Measurements from ENCODE around the gene SPATA20. TPM values are rescaled to one million over a fixed set of nuclear protein-coding genes. Genes with fewer than 3 reads are reported as not detected.
A peak's percentile ranks its signal among the peaks of the same experiment; 100 is the strongest.

Gene SPATA20
- total and polyA plus RNA-seq, 2 of the 4 experiments (the other 2 are of a cell fraction) = 17.0 to 35.0 TPM

- dilution Hi-C loops (cut with HindIII; ENCODE audit: low sequenced_read_pairs, unreplicated experiment) (no loop called here), intact Hi-C loops (cut with micrococcal nuclease) (no loop called here), in situ Hi-C loops (cut with MboI; ENCODE audit: low sequenced_read_pairs) (loop anchor here (5.0 kb wide), 1 partner anchor 47 kb away; no protein-coding TSS in a partner anchor)
- no peak overlapping the region for H3K56ac ChIP-seq (ENCODE audit: extremely low read depth, insufficient read depth, low read length)
- WGBS, 2 experiments (ENCODE audit: extremely low coverage in 2 of 2, insufficient read length in 1 of 2) = 70% methylated on average over 2 of the region's 10 CpGs; no CpG with 5 or more reads in 1 of the 2 experiments
- H4K5ac ChIP-seq (ENCODE audit: low read depth, low read length) = no peak overlapping the region
- ChIA-PET CTCF (interaction anchor here (0.6 kb wide), 1 partner anchor 83 kb away, joined by 3 read pairs; no protein-coding TSS in a partner anchor), POLR2A (ENCODE audit: unreplicated experiment) (no interaction called here)
- no peak overlapping the region for H2AK5ac ChIP-seq (ENCODE audit: low read depth, low read length)
- no peak overlapping the region for H2AFZ ChIP-seq (replicated peaks; ENCODE audit: low read length, poor library complexity)
- H3K4me2 ChIP-seq (ENCODE audit: low read depth, low read length) = no peak overlapping the region
- no peaks in the 10 kb centered on the region for H3K9me1 ChIP-seq (ENCODE audit: insufficient read depth, low read length)
- peaks cover 83% of the 10 kb centered on the region for H3K27me3 ChIP-seq (ENCODE audit: control insufficient read depth, insufficient read depth, low read length)
- H4K91ac ChIP-seq (ENCODE audit: insufficient read depth, low read depth, low read length) = no peak overlapping the region
- H3K4ac ChIP-seq (ENCODE audit: low read depth, low read length) = no peak overlapping the region
- DNase-seq = peak; percentile 4
- TF ChIP-seq USF2 (IDR thresholded peaks at IDR 0.05; ENCODE audit: low read depth, low read length) (peak; percentile 67), MAZ (IDR thresholded peaks at IDR 0.05; ENCODE audit: borderline replicate concordance, low read depth, low read length) (no peak)
- H3K36me3 ChIP-seq (ENCODE audit: control insufficient read depth, insufficient read depth, low read length) = no peaks in the 10 kb centered on the region
- peaks cover 3% of the 10 kb centered on the region; the same call in 1 of the 2 replicates for H4K20me1 ChIP-seq (ENCODE audit: insufficient read depth, low read length)
- no peak overlapping the region for H3K18ac ChIP-seq (ENCODE audit: low read depth, low read length)
- no peak overlapping the region for H2BK20ac ChIP-seq (ENCODE audit: low read depth, low read length)
- no peak overlapping the region for H3K23ac ChIP-seq (ENCODE audit: low read depth, low read length)
- H3K27ac ChIP-seq (ENCODE audit: insufficient read depth, low read length) = no peak overlapping the region
- H3K9me3 ChIP-seq (ENCODE audit: control insufficient read depth, insufficient read depth, low read length) = no peaks in the 10 kb centered on the region
- ATAC-seq (ENCODE audit: low read depth) = no peak
- no peak overlapping the region for H3K14ac ChIP-seq (replicated peaks; ENCODE audit: low read depth, low read length)
- no peaks in the 10 kb centered on the region for H3K79me1 ChIP-seq (ENCODE audit: low read depth in 1 of 2, low read length in 2 of 2)
- no peak overlapping the region for H2BK5ac ChIP-seq (ENCODE audit: low read depth, low read length, poor library complexity, severe bottlenecking)
- no peak overlapping the region for H4K8ac ChIP-seq (ENCODE audit: low read depth in 2 of 2, low read length in 2 of 2)
- H2AK9ac ChIP-seq (replicated peaks; ENCODE audit: low read depth, low read length, poor library complexity) = no peak overlapping the region
- no peak overlapping the region for H3K9ac ChIP-seq (ENCODE audit: low read depth, low read length)
- no peak overlapping the region for H3K4me3 ChIP-seq (ENCODE audit: insufficient read depth, low read depth, low read length)
- H2BK120ac ChIP-seq (ENCODE audit: low read depth, low read length) = no peak overlapping the region
- BruUV-seq (replicated peaks) = no TSS peak
- peaks cover 5% of the 10 kb centered on the region; the same call in 1 of the 2 replicates for H3K4me1 ChIP-seq (ENCODE audit: control insufficient read depth, insufficient read depth, low read length)
- H2BK15ac ChIP-seq (ENCODE audit: low read depth, low read length) = no peak overlapping the region
Measured at GRCh38 chr17:50565402-50566350, 18.7 kb downstream of the SPATA20 start.
